HG03469 (cell line): ENCODE data around the gene TNS1.
A peak's percentile ranks its signal among the peaks of the same experiment; 100 is the strongest.
"Not testable (repeated sequence)": the region's sequence is repeated elsewhere in the genome, so short reads cannot be mapped to it uniquely, and the experiment has no call there.

ENCODE experiments used
- ATAC-seq: cut with Tn5 transposase; IDR thresholded peaks from one replicate; pipeline ENCODE4 v1.9.1; 2021; ENCODE audit warnings: mild to moderate bottlenecking, moderate library complexity, moderate number of reproducible peaks; ENCODE audit not compliant: unreplicated experiment

TNS1 gene

DNA sequence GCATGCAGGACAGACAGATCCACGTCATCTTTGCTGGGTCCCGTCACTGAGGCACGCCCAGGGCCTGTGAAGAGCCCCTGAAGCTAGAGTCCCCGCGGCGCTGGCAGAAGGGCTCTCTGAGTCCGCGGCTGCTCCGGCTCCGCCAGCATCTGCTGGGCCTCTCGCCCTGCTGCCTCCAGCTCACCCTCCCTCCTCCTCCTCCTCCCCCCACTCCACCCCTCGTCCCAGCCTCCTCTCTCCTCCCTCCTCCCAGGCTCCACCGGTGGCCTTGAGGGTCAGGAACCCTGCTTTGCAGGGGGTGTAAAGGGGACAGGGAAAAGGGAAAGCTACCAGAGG is at the start of gene TNS1:
TSS of gene TNS1 (minus strand) at position 151 of the 336 bp plus-strand sequence. CDS start at position 28, 123 bp downstream.
- no peak for ATAC-seq

DNA sequence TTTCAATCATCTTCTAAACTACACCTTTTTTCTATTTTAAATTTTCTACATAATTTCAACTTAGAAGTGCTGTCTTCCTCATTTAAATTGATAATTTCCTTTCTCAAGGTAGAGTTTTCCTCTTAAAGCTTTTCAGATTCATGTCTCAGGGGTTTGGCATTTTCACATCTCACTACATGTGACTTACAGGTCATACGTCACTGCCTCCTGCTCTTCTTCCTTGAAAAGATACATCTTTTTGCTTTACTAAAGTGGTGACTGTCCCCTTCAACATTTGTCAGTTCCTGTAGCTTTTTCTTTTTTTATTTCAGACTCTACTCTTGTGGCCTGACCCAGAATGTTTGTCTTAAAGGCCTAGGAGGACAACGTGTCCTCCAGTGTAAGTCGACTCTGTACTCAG is 49.1 kb upstream of the TNS1 start:
- ATAC-seq = no peak

DNA sequence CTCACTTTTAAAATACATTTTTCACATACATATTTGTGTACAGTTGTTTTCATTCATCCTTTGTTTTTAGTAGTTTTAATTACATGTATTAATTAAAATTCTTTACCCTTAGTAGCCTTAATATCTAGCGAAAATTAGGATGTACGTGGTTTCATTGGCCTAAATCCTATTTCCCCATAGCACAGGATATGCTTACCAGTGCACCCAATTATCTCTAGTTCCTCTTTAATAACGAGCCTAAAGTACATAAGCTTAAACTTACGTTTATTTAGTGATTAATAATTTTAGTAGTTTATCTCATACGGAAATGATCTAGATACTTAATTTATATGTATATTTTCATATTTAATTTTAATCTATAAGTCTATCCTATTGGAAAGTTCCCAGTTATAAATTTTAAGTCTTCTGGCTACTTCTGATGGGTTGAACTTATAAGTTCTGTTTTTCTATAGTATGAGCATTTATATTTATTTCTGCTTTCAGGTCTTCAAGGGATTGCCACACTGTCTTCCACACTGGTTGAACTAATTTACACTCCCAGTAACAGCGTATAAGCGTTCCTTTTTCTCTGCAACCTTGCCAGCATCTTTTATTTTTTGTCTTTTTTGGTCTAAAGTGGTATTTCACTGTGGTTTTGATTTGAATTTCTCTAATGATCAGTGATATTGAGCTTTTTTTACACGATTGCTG is 44.9 kb upstream of the TNS1 start:
- no peak for ATAC-seq

DNA sequence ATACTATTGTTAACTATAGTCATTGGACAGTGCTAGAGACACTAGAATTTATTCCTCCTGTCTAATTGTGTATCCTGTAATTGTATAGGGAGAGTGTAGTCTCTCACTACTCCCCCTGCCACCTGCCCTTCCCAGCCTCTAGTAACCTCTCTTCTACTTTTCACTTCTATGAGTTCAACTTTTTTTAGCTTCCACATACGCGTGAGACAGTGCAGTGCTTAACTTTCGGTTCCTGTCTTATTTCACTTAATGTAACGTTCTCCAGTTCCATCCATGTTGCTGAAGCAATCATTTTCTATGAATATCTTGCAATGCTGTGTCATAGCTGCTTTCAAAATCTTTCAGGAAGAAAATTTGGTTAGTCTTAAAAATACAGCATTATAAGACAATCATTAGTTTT is 43.4 kb upstream of the TNS1 start:
- peak; percentile 85 for ATAC-seq

DNA sequence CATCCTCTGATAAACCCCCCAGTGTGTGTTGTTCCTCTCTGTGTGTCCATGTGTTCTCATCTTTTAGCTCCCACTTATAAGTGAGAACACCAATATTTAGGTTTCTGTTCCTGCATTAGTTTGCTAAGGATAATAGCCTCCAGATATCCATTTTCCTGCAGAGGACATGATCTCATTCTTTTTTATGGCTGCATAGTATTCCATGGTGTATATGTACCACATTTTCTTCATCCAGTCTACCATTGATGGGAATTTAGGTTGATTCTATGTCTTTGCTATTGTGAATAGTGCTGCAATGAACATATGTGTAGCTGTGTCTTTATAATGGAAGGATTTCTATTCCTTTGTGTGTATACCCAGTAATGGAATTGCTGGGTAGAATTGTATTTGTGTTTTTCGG is 41.8 kb upstream of the TNS1 start:
- not testable (repeated sequence) for ATAC-seq

DNA sequence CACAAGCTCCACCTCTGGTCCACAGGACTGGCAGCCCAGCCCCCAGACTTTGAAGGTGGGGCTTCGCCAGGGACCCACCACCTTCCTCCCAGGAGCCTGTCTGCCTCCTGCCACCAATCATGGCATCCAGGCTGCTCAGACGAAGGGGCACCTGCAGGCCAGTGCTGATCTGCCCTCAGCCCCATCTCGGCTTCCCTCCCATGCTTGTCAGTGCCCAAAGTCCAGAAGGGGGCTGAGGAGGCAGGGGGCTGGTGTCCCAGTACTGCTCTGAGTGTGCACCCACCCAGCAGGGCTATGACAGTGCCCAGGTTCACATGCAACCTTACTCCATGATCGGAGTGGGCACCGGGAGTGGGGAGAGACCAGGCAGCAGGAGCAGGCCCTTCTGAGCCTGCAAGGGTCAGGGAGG is 40.9 kb upstream of the TNS1 start:
- no peak for ATAC-seq

DNA sequence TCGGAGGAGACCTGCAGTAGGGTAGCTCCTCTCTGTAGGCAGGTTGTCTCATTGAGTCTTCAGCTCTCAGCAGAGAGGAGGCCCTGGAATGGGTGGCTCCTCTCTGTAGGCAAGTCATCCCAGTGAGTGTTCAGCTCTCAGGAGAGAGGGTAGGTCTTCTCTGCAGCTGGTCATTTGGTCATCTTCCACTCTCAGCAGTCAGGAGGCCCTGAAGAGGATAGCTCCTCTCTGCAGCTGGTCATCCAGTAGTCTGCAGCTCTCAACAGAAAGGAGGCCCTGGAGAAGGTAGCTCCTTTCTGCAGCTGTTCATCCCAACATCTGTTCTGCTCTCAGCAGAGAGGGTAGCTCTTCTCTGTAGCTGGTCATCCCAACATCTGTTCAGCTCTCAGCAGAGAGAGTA is 40.3 kb upstream of the TNS1 start:
- no peak for ATAC-seq

DNA sequence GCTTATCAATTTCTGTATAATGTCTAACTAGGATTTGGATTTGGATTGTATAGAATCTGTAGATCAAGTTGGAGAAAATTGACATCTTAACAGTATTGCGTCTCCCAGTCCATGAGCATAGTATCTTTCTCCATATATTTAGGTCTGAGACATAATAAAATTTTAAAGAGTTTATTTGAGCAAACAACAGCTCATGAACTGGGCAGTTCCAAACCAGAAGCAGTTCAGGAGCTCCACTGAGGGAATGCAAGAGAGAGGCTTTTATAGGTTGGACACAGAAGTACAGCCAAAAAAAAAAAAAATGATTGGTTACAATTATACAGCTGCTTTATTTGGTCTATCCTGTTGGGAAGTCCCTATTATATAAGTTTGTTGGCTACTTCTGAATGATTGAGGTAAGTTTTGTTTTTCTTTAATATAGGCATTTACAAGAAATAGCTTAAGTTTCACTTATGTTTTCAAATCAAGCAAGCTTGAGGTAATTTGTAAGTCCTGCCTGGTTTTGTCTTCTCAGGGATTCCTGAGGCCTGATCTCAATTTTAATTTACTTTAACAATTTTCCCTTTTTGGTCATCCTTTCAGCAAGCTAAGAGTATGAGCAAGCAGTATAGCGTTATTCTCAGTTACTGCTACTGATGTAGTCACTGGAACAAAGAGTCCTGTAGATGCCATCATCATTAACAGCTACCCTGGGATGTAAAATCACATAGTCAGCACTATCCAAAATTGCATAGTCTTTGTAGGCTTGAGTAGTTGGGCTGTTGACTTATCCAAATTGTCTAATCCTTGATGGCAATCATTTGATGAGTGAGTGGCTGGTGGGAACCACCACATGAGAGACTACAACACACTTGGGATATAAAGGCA is 38.7 kb upstream of the TNS1 start:
- no peak for ATAC-seq

DNA sequence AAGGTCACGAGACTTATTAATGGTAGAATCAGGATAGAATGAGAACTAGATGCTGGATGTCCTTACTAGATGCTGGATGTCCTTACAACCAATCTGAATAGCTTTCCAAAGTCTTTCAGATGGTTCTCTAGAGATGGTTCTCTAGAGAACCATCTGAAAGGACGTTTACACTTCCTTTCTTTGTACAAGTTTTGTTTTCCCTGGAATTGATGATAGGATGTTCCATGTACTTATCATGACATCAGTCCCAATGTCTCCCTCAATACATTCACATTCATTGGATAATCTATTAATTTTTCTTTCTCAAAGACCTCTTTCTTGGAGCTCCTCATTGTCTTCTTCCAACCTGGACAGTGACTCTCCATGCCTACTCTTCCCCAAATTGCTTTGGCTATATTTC is 38.1 kb upstream of the TNS1 start:
- ATAC-seq = no peak

DNA sequence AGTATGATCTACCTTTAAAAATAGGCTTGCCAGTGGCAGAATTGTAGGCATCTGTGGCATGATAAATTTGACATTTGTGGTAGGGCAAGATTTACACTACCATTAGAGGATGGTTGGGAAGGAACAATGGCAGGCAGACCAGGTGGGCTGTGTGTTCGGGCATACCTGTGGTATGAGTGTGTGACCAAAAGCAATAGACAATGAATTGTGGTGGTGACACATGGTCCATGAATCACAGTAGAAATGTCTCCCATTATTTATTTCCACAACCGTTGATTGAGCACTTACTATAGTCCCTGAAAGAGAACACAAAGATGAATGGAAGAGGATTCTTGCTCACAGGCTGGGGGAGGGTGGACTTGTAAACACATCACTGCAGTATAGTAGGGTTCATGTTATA is 36.4 kb upstream of the TNS1 start:
- no peak for ATAC-seq

DNA sequence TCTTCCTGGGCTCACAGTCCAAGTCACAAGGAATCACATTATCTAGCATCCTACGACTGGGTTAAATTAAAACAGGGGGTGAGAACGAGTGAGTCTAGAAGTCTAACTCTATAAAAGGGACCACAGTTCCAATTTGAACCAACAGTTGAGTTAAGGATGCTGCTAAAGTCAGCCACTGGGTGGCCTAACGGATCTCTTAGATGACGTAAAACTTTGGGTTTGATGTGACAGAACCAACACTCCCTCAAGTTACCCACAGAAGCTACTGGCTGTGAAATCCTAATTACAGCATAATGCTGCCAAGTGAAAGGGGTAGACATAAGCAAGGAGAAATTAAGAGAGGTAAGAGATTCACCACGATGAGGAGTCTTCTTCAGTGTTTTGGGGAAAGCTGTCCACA is 33.6 kb upstream of the TNS1 start:
- no peak for ATAC-seq

DNA sequence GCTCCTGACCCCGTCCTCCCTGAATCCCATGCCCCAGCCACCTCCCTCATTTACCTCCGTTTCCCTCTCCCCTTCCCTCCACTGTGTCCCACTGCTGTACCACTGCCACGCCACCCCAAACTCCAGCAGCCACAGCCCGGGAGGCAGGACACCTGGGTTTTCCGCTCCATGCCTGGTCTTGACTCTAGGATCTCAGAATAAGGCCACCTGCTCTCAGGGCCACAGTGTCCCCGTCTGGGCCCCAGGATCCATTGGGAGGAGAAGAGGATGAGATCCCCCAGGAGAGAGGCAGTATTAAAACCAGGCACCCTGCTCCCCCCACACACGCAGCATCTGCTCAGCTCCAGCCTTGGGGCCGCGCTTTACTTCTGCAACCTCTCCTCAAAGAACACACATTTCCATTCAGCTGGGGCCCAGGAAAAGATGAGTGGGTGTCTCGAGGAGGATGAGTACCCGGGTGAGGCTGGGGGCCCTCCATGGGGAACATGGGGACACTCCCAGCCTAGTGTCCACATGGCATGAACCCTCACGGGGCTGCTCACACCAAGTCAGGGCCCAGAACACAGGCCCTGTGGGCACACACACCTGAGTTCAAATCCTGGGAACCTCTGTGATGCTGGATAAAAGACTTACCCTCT is 32.8 kb upstream of the TNS1 start:
- ATAC-seq = no peak

DNA sequence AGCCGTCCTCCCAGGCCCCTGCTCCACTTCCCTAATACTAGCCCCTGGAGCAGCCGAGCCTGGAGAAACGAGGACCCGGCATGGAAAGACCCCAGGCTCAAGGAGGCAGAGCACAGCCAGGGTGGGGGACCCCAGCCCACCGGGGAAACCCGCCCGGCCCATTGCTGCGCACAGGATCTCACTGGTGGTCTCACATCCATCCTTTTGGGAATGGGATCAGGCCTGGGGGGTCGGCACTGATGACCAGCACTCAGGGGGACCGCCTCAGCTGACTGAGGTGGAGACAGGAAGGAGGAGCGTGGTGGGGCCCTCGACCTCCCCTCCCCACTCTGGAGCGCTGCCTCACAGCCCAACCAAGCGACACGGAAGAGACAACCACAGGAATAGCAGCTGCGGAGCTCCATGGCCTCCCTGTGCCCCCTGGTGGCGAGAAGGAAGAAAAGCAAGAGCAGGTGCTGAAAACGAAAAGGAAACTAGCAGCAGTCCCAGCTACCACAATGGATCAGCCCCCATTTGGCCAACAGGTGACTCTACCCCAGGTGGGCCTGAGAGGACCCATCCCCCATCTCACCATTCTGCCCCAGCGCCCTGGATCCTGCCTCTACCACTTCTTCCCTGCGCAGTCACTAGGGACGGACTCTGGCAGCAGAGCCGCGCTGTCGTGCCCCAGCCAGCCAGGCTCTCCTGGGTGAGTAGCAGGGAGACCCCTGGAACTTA is 31.9 kb upstream of the TNS1 start:
- peak; percentile 66 for ATAC-seq

DNA sequence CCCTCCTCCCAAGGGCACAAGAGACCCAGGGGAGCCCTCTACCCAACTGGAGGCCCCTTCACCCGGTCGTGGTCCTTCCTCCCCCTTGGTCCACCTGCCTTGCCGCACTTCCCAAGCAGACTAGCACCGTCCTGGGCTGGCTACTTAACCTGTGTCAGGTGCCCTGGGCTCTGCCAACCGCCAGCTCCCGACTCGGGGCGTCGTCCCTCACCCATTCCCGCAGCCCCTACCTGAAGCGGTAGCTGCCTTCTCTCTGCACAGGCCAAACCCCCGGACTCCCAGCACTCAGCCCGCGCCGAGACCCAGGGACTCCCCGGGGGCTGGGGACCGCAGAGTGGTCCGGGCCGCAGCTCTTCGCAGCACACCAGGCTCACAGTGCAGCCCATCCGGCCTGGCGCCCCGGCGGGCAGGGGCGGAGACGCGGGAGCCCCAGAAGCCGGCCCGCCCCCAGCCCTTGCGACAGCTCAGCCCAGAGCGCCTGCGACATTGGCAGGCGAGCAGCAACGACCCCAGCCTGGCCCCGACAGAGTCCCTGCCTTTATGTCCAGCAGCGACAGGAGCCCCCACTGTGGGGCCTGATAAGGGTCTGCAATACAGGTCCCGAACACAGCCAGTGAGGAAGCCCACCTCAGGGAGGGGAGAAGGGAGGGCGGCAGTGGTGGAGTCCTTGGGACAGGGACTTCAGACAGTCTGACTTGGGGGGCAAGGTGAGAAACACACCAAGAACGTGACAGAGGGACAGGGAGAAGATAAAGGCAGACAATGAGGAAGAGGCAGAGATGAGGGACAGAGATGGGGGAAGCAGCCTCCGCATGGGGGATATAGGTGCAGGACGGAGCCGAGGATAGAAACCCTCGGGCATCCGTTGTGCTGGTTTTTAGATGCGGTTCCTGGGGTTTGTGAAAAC is 31.0 kb upstream of the TNS1 start:
- ATAC-seq = no peak

DNA sequence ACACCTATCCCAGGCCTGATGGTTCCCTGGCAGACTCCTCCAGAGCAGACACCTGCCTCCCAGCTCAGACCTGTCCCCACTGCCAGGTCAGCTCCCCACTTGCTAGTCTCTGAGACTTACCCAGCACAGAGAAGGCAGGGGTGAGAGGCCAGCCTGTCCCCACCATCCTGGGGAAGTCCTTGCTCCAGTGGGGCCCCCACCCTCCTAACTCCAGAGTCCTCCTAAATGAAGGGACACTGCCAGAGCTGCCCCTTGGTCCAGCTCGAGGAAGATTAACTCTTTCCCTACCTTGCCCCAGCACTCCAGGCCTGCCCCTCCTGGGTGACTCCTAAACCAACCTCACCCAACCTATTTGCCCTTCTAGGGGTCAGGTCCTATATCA is 30.4 kb upstream of the TNS1 start:
- ATAC-seq = no peak

DNA sequence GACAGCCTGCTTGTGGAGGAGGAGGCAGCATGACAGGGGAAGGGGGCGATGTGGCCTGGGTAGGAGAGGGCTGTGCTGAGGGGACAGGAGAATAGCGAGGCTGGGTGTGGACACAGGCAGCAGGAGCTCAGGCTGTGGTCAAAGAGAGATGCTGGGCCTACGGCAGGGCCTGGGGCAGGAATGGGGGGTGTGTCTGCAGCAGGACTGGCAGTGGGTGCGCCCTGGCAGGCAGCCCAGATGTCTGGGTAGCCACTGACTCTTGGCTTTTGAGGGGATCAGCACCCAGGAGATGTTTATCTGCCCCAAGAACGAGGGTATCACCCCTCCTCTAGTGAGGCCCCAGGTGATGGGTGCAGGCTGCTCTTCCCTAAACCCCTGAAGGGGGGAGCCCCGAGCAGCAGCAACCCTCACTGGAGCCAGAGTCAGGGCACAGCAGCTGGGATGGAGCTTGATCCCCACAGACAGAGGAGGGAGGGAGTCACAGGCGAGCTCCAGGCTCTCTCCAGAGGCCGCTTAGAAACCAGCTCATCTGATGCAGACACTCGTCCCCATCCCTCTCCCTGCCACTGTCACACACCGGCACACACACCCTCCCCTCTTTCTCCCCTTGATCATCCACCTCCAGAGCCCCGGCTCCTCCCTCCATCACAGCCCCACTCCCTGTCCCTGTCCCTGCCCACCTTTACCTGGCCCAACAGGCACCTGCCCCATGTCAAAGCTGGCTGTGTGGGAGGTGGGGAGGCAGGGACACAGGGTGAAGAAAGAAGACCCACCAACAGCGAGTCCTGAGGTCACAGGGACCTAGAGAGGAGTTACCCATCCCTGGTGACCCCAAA is 29.8 kb upstream of the TNS1 start:
- no peak for ATAC-seq

DNA sequence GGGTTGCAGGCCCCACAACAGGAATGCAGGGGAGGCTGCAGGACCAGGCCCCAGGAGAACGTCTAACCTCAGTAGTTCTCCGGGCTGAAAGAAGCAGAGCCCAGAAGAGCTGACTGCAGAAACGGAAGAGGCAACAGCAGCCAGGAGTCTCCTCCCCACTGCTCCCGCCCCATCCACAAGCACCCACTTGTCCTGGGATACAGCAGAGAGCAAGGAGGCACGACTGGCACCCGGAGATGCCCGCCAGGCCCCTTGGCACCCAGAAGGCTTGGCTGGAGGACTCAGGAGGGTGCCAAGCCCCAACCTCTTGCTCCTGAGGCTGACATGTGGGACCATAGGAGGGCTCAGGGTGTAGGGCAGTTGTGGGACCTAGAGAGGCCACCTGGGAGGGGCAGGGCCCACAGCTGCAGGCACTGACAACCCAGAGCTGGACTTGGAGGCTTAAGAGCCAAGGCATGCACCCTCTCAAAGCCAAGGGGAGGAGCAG is 29.0 kb upstream of the TNS1 start:
- ATAC-seq = no peak

DNA sequence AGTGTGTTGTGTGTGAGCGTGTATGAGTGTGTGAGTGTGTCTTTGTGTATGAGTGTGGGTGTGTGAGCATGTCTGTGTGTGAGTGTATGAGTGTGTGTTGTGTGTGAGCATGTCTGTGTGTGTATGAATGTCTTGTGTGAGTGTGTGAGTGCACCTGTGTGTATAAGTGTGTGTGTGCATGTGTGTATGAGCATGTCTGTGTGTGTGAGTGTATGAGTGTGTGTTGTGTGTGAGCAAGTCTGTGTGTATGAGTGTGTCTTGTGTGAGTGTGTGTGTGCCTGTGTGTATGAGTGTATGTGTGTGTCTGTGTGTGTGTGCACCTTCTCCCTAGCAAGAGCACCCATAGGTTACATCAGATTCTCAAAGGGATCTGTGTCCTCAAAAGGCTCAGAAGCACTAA is 28.5 kb upstream of the TNS1 start:
- ATAC-seq = no peak
